Suprapubic skin (tissue), 4 donors: Measurements from ENCODE around the gene DOCK11. TPM values are rescaled to one million over a fixed set of nuclear protein-coding genes. Genes with fewer than 3 reads are reported as not detected.

Source experiments
- DNase-seq, 2 donors: peaks; one replicate each; pipeline ENCODE4 v3.0.0-alpha.2; 2019; ENCODE audit warnings: low spot score in 2 of 2
- H3K27ac ChIP-seq: fragments of 200-600 bp; sonication (generic); one replicate; pipeline ENCODE4 v1.5.1; 2019
- H3K27me3 ChIP-seq: fragments of 200-600 bp; sonication (generic); one replicate; pipeline ENCODE4 v1.5.1; 2019
- H3K36me3 ChIP-seq: fragments of 200-600 bp; sonication (generic); one replicate; pipeline ENCODE4 v1.5.1; 2019
- H3K4me1 ChIP-seq: fragments of 200-600 bp; sonication (generic); one replicate; pipeline ENCODE4 v1.5.1; 2019
- H3K4me3 ChIP-seq: fragments of 200-600 bp; sonication (generic); one replicate; pipeline ENCODE4 v1.5.1; 2019; ENCODE audit warnings: mild to moderate bottlenecking
- H3K9me3 ChIP-seq: fragments of 200-600 bp; sonication (generic); one replicate; pipeline ENCODE4 v1.5.1; 2019
- CTCF ChIP-seq, 2 donors: fragments of 200-600 bp in 1 of 2; fragments of 450-650 bp in 1 of 2; sonication (generic) in 1 of 2; IDR thresholded peaks; one replicate each; pipeline ENCODE4 v1.5.1; 2016 to 2019; ENCODE audit warnings: antibody characterized with exemption in 2 of 2, mild to moderate bottlenecking in 1 of 2, moderate library complexity in 1 of 2
- EP300 ChIP-seq: sonication (generic); formaldehyde crosslinking; IDR thresholded peaks from one replicate; pipeline ENCODE4 v1.6.1; 2017; ENCODE audit warnings: antibody characterized with exemption
- POLR2A ChIP-seq, 2 donors: fragments of 450-650 bp; IDR thresholded peaks; one replicate each; pipeline ENCODE4 v1.6.1; 2017; ENCODE audit warnings: antibody characterized with exemption in 2 of 2, mild to moderate bottlenecking in 2 of 2, moderate library complexity in 2 of 2
- POLR2AphosphoS5 ChIP-seq, 3 donors: sonication (generic); formaldehyde crosslinking; IDR thresholded peaks; one replicate each; pipeline ENCODE4 v1.6.1; 2017; ENCODE audit warnings: antibody characterized with exemption in 3 of 3
- WGBS: methylation state at CpG from one replicate; pipeline ENCODE4 v1.1.5; 2018; 5-methylcytosine and 5-hydroxymethylcytosine counted together
- total RNA-seq, 4 donors: library from RNA; depleted of rRNA; stranded (reverse); fragments of >200 nt; gene quantifications; one replicate each; pipeline ENCODE4 v1.1.0, GENCODE V29; 2016

DOCK11 gene
- total RNA-seq, 4 donors from 2014 or later, result 3.9 to 9.4 (median 5.7) TPM

GRCh38 chrX:118498755-118499154 lies 3.1 kb downstream of the DOCK11 start:
- Histone ChIP-seq H3K4me1 (no peaks in the 10 kb centered on the region), H3K36me3 (no peaks in the 10 kb centered on the region), H3K27me3 (no peaks in the 10 kb centered on the region), H3K27ac (no peak overlapping the region), H3K4me3 (no peak overlapping the region), H3K9me3 (no peaks in the 10 kb centered on the region)
- DNase-seq, result no peak
- TF ChIP-seq CTCF (IDR thresholded peaks at IDR 0.05), result no peak
- no peak for TF ChIP-seq POLR2AphosphoS5 (IDR thresholded peaks at IDR 0.05)
- TF ChIP-seq POLR2A (IDR thresholded peaks at IDR 0.05), result no peak
- no peak for TF ChIP-seq EP300
- WGBS, result 73% methylated on average over 2 of the region's 2 CpGs

- Histone ChIP-seq H3K27me3 (no peaks in the 10 kb centered on the region), H3K4me3 (no peak overlapping the region), H3K36me3 (no peaks in the 10 kb centered on the region), H3K27ac (no peak overlapping the region), H3K9me3 (no peaks in the 10 kb centered on the region), H3K4me1 (no peaks in the 10 kb centered on the region)
- WGBS, result 74% methylated on average over 15 of the region's 15 CpGs
- DNase-seq, result no peak
- TF ChIP-seq CTCF (IDR thresholded peaks at IDR 0.05) (no peak), POLR2A (IDR thresholded peaks at IDR 0.05) (no peak), POLR2AphosphoS5 (IDR thresholded peaks at IDR 0.05) (no peak), EP300 (no peak)
Measured at GRCh38 chrX:118499295-118499694, 3.7 kb downstream of the DOCK11 start.

GRCh38 chrX:118502161-118502789 lies 6.7 kb downstream of the DOCK11 start:
- no peak overlapping the region for H3K27ac ChIP-seq
- H3K27me3 ChIP-seq, result no peaks in the 10 kb centered on the region
- no peaks in the 10 kb centered on the region for H3K9me3 ChIP-seq
- 53% methylated on average over 6 of the region's 6 CpGs for WGBS
- TF ChIP-seq EP300, result no peak
- no peak for TF ChIP-seq POLR2A (IDR thresholded peaks at IDR 0.05)
- TF ChIP-seq POLR2AphosphoS5 (IDR thresholded peaks at IDR 0.05), result no peak
- TF ChIP-seq CTCF (IDR thresholded peaks at IDR 0.05), result no peak
- DNase-seq, result no peak
- no peaks in the 10 kb centered on the region for H3K36me3 ChIP-seq
- no peak overlapping the region for H3K4me3 ChIP-seq
- no peaks in the 10 kb centered on the region for H3K4me1 ChIP-seq

- 59% methylated on average over 7 of the region's 7 CpGs for WGBS
- no peak for DNase-seq
- Histone ChIP-seq H3K9me3 (no peaks in the 10 kb centered on the region), H3K27ac (no peak overlapping the region), H3K27me3 (no peaks in the 10 kb centered on the region), H3K36me3 (no peaks in the 10 kb centered on the region), H3K4me3 (no peak overlapping the region), H3K4me1 (peaks cover 4% of the 10 kb centered on the region)
- no peak for TF ChIP-seq CTCF (IDR thresholded peaks at IDR 0.05)
- TF ChIP-seq POLR2A (IDR thresholded peaks at IDR 0.05), result no peak
- no peak for TF ChIP-seq POLR2AphosphoS5 (IDR thresholded peaks at IDR 0.05)
- TF ChIP-seq EP300, result no peak
Measured at GRCh38 chrX:118503260-118504041, 7.8 kb downstream of the DOCK11 start.

- Histone ChIP-seq H3K4me1 (peaks cover 5% of the 10 kb centered on the region), H3K27ac (no peak overlapping the region), H3K4me3 (no peak overlapping the region), H3K9me3 (no peaks in the 10 kb centered on the region), H3K36me3 (no peaks in the 10 kb centered on the region), H3K27me3 (no peaks in the 10 kb centered on the region)
- TF ChIP-seq POLR2A (IDR thresholded peaks at IDR 0.05) (no peak), POLR2AphosphoS5 (IDR thresholded peaks at IDR 0.05) (no peak), EP300 (no peak), CTCF (IDR thresholded peaks at IDR 0.05) (no peak)
- 78% methylated on average over 4 of the region's 4 CpGs for WGBS
- DNase-seq, result no peak
Measured at GRCh38 chrX:118504581-118504980, 9.0 kb downstream of the DOCK11 start.
